ENCODE results near the gene MAT2A. TPM values are rescaled to one million over a fixed set of nuclear protein-coding genes. Genes with fewer than 3 reads are reported as not detected.

MAT2A gene
- total and polyA plus RNA-seq, 2 of the 8 experiments (the other 6 are each of a cell fraction or from before 2014, with no cell fraction given) = 255 to 307 TPM

GRCh38 chr2:85514323-85514722, 24.6 kb upstream of the MAT2A start:
- Histone ChIP-seq H3K9ac (replicated peaks in 1 of 4; ENCODE audit: extremely low read depth in 1 of 4, low read depth in 3 of 4, low read length in 3 of 4) (no peak overlapping the region), H3K4ac (replicated peaks; ENCODE audit: insufficient read length, low read depth, low read length) (no peak overlapping the region), H2AFZ (ENCODE audit: low read length) (no peak overlapping the region), H2BK5ac (ENCODE audit: low read depth, low read length) (no peak overlapping the region), H2BK12ac (ENCODE audit: low read depth, low read length) (no peak overlapping the region), H3K4me2 (ENCODE audit: insufficient read depth in 1 of 2, low read depth in 2 of 2, low read length in 2 of 2) (no peak overlapping the region), H3K4me1 (replicated peaks in 1 of 4; ENCODE audit: control insufficient read depth in 3 of 4, insufficient read depth in 4 of 4, low read length in 3 of 4) (no peaks in the 10 kb centered on the region), H3K27me3 (replicated peaks in 1 of 4; ENCODE audit: control insufficient read depth in 3 of 4, extremely low read depth in 1 of 4, insufficient read depth in 3 of 4, low read length in 3 of 4) (no peaks in the 10 kb centered on the region), H2BK120ac (replicated peaks; ENCODE audit: low read depth, low read length) (no peak overlapping the region), H3K18ac (ENCODE audit: extremely low read depth, low read length) (no peak overlapping the region), H3K79me1 (ENCODE audit: low read depth, low read length) (no peaks in the 10 kb centered on the region), H3K36me3 (ENCODE audit: control insufficient read depth in 2 of 4, insufficient read depth in 4 of 4, low read length in 3 of 4) (no peaks in the 10 kb centered on the region), H4K91ac (replicated peaks; ENCODE audit: insufficient read length, low read length) (no peak overlapping the region), H3K56ac (replicated peaks; ENCODE audit: insufficient read length, low read depth, low read length) (no peak overlapping the region), H3K27ac (ENCODE audit: low read depth, low read length) (no peak overlapping the region), H4K5ac (ENCODE audit: insufficient read length, low read depth, low read length) (no peak overlapping the region), H4K8ac (ENCODE audit: extremely low read depth, insufficient read depth, low read length) (no peak overlapping the region), H3K79me2 (ENCODE audit: control insufficient read depth in 1 of 2, insufficient read depth in 2 of 2, low read length in 2 of 2) (no peaks in the 10 kb centered on the region), H2BK20ac (ENCODE audit: low read length) (no peak overlapping the region), H3K23me2 (ENCODE audit: low read depth, low read length) (no peaks in the 10 kb centered on the region; the same call in 1 of the 2 replicates), H2AK5ac (ENCODE audit: low read depth, low read length) (no peak overlapping the region), H3K9me3 (ENCODE audit: insufficient read depth in 2 of 2, low read depth in 1 of 2, low read length in 1 of 2) (no peaks in the 10 kb centered on the region), H3K14ac (ENCODE audit: insufficient read length) (no peak overlapping the region), H3K4me3 (ENCODE audit: extremely low read depth in 1 of 4, insufficient read depth in 2 of 4, low read depth in 3 of 4, low read length in 4 of 4) (no peak overlapping the region), H2BK15ac (ENCODE audit: low read length) (no peak overlapping the region), H3K23ac (ENCODE audit: insufficient read length) (no peak overlapping the region), H4K20me1 (replicated peaks in 1 of 2; ENCODE audit: control insufficient read depth in 1 of 2, insufficient read depth in 2 of 2, low read length in 2 of 2) (no peaks in the 10 kb centered on the region)
- ChIA-PET CTCF (ENCODE audit: partially characterized antibody) (interaction anchor here (1.5 kb wide), 1 partner anchor 23 kb away, joined by 5 read pairs; no protein-coding TSS in a partner anchor), POLR2A (ENCODE audit: partially characterized antibody) (interaction anchor here (1.0 to 19.1 kb wide), 2 partner anchors 10 to 26 kb away, joined by 3 to 347 read pairs; partner anchors contain the start of gene MAT2A)
- FAIRE-seq (no peak), DNase-seq (ENCODE audit: low read depth in 1 of 2, low spot score in 2 of 2) (no peak)
- WGBS, 2 experiments (ENCODE audit: extremely low coverage in 1 of 2, insufficient coverage in 1 of 2, insufficient read length in 1 of 2, insufficient replicate concordance in 2 of 2, low coverage in 1 of 2, low lambda C conversion rate in 2 of 2, missing lambda C conversion rate in 1 of 2) = 97% methylated on average over 6 of the region's 6 CpGs; no CpG with 5 or more reads in 1 of the 2 experiments
- TF ChIP-seq EP300 (IDR thresholded peaks at IDR 0.05; ENCODE audit: borderline replicate concordance in 1 of 2, low read depth in 2 of 2, low read length in 2 of 2) (no peak), TEAD4 (IDR thresholded peaks at IDR 0.05; ENCODE audit: low read depth, low read length) (no peak), BRCA1 (IDR thresholded peaks at IDR 0.05; ENCODE audit: low read depth, low read length) (no peak), NANOG (IDR thresholded peaks at IDR 0.05; ENCODE audit: insufficient read depth, low read depth, low read length, poor library complexity, severe bottlenecking) (no peak), USF2 (IDR thresholded peaks at IDR 0.05; ENCODE audit: low read length) (no peak), CEBPB (IDR thresholded peaks at IDR 0.05; ENCODE audit: low read depth, low read length) (no peak), RBBP5 (IDR thresholded peaks at IDR 0.05; ENCODE audit: borderline replicate concordance, low read depth, low read length) (no peak), GABPA (IDR thresholded peaks at IDR 0.05; ENCODE audit: borderline replicate concordance, insufficient read depth, low read length) (no peak)
- TF ChIP-seq, protein P1, sequence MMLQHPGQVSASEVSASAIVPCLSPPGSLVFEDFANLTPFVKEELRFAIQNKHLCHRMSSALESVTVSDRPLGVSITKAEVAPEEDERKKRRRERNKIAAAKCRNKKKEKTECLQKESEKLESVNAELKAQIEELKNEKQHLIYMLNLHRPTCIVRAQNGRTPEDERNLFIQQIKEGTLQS (IDR thresholded peaks at IDR 0.05; ENCODE audit: insufficient read depth, low read depth, low read length) = no peak
- TF ChIP-seq, protein P2, sequence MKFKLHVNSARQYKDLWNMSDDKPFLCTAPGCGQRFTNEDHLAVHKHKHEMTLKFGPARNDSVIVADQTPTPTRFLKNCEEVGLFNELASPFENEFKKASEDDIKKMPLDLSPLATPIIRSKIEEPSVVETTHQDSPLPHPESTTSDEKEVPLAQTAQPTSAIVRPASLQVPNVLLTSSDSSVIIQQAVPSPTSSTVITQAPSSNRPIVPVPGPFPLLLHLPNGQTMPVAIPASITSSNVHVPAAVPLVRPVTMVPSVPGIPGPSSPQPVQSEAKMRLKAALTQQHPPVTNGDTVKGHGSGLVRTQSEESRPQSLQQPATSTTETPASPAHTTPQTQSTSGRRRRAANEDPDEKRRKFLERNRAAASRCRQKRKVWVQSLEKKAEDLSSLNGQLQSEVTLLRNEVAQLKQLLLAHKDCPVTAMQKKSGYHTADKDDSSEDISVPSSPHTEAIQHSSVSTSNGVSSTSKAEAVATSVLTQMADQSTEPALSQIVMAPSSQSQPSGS (IDR thresholded peaks at IDR 0.05; ENCODE audit: low read length) = no peak

Measured in H1 (cell line).